Liver (tissue), 3 donors: ENCODE results near the gene SHFL.
A peak's percentile ranks its signal among the peaks of the same experiment; 100 is the strongest.

Source experiments
- ATF3 ChIP-seq: IDR thresholded peaks from 2 replicates; pipeline ENCODE4 v1.6.1; 2016; ENCODE audit warnings: antibody characterized with exemption
- CTCF ChIP-seq: fragments of 150-350 bp; IDR thresholded peaks from 2 replicates; pipeline ENCODE4 v1.5.1; 2017; ENCODE audit warnings: improper control_type of control experiment, low read depth, low read length; ENCODE audit not compliant: missing input control
- EGR1 ChIP-seq, 2 donors: IDR thresholded peaks; 2 replicates each; pipeline ENCODE4 v1.6.1; 2016 to 2018; ENCODE audit warnings: antibody characterized with exemption in 2 of 2, low read depth in 2 of 2
- FOXA1 ChIP-seq: IDR thresholded peaks from 2 replicates; pipeline ENCODE4 v1.6.1; 2016; ENCODE audit warnings: antibody characterized with exemption
- JUND ChIP-seq, 2 donors: IDR thresholded peaks; 2 replicates each; pipeline ENCODE4 v1.6.1; 2016; ENCODE audit warnings: antibody characterized with exemption in 2 of 2
- MAX ChIP-seq: IDR thresholded peaks from 2 replicates; pipeline ENCODE4 v1.6.1; 2016; ENCODE audit warnings: antibody characterized with exemption
- RAD21 ChIP-seq, 2 donors: IDR thresholded peaks; 2 replicates each; pipeline ENCODE4 v1.6.1; 2016; ENCODE audit warnings: antibody characterized with exemption in 2 of 2, mild to moderate bottlenecking in 2 of 2
- REST ChIP-seq: IDR thresholded peaks from 2 replicates; pipeline ENCODE4 v1.6.1; 2016; ENCODE audit warnings: antibody characterized with exemption, mild to moderate bottlenecking
- SP1 ChIP-seq: IDR thresholded peaks from 2 replicates; pipeline ENCODE4 v1.6.1; 2018; ENCODE audit warnings: antibody characterized with exemption, mild to moderate bottlenecking
- YY1 ChIP-seq: IDR thresholded peaks from 2 replicates; pipeline ENCODE4 v1.6.1; 2016; ENCODE audit warnings: antibody characterized with exemption, mild to moderate bottlenecking
- ZBTB33 ChIP-seq: IDR thresholded peaks from 2 replicates; pipeline ENCODE4 v1.6.1; 2016; ENCODE audit warnings: antibody characterized with exemption
- donor health status: healthy.
- donor health status: healthy.

GRCh38 chr19:10070730-10071446 lies 15.2 kb upstream of the SHFL start:
- TF ChIP-seq CTCF = no peak
- peak; percentile 54 to 73 for TF ChIP-seq JUND (IDR thresholded peaks at IDR 0.05)
- peak; percentile 90 for TF ChIP-seq MAX
- peak; percentile 85 for TF ChIP-seq ZBTB33
- no peak for TF ChIP-seq ATF3
- peak in 1 of 2 donors; percentile 43 for TF ChIP-seq RAD21 (IDR thresholded peaks at IDR 0.05)
- TF ChIP-seq REST = peak; percentile 23
- TF ChIP-seq SP1 = peak; percentile 99
- TF ChIP-seq EGR1 (IDR thresholded peaks at IDR 0.05; ENCODE audit: low read depth in 2 of 2) = peak; percentile 61 to 62
- peak; percentile 58 for TF ChIP-seq YY1
- TF ChIP-seq FOXA1 = peak; percentile 79
